ENCODE data around the gene PI16. TPM values are rescaled to one million over a fixed set of nuclear protein-coding genes. Genes with fewer than 3 reads are reported as not detected.

PI16 gene, protein sequence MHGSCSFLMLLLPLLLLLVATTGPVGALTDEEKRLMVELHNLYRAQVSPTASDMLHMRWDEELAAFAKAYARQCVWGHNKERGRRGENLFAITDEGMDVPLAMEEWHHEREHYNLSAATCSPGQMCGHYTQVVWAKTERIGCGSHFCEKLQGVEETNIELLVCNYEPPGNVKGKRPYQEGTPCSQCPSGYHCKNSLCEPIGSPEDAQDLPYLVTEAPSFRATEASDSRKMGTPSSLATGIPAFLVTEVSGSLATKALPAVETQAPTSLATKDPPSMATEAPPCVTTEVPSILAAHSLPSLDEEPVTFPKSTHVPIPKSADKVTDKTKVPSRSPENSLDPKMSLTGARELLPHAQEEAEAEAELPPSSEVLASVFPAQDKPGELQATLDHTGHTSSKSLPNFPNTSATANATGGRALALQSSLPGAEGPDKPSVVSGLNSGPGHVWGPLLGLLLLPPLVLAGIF
- polyA plus RNA-seq, result 1 to 10 TPM; 1.9 to 2.7 TPM

- no peaks in the 10 kb centered on the region for H3K36me3 ChIP-seq (ENCODE audit: control insufficient read depth in 2 of 2, insufficient read depth in 2 of 2, low read length in 1 of 2)
- no peaks in the 10 kb centered on the region for H3K9me3 ChIP-seq (ENCODE audit: control insufficient read depth in 2 of 2, insufficient read depth in 1 of 2, low read depth in 1 of 2, low read length in 1 of 2)
- peaks cover 0 to 2% of the 10 kb centered on the region in 2 donors for H3K4me1 ChIP-seq (ENCODE audit: control insufficient read depth in 2 of 2, insufficient read depth in 2 of 2, low read length in 1 of 2)
- H3K4me3 ChIP-seq (ENCODE audit: low read depth in 1 of 2, low read length in 2 of 2), result no peak within 1 kb of the TSS
- H3K27me3 ChIP-seq (ENCODE audit: control insufficient read depth in 1 of 2, insufficient read depth in 2 of 2, low read length in 2 of 2), result no peaks in the 10 kb centered on the region
- no peak within 1 kb of the TSS for H3K27ac ChIP-seq (ENCODE audit: low read depth in 2 of 2, low read length in 1 of 2)
- WGBS, 2 donors, result 74 to 78% methylated on average over 14 of the region's 14 CpGs
These were observed at the start of gene PI16 for GRCh38 chr6:36954262-36954931. Gene PI16 (plus strand): TSS chr6:36954738. CDS start chr6:36954761, 23 bp downstream.

GRCh38 chr6:36904851-36905393 lies 49.6 kb upstream of the PI16 start:
- 89 to 92% methylated on average over 5 of the region's 5 CpGs for WGBS, 2 donors
- Histone ChIP-seq H3K27ac (ENCODE audit: low read depth in 2 of 2, low read length in 1 of 2) (no peak overlapping the region), H3K27me3 (ENCODE audit: control insufficient read depth in 1 of 2, insufficient read depth in 2 of 2, low read length in 2 of 2) (no peaks in the 10 kb centered on the region), H3K36me3 (ENCODE audit: control insufficient read depth in 2 of 2, insufficient read depth in 2 of 2, low read length in 1 of 2) (peaks cover 2% of the 10 kb centered on the region in 2 donors), H3K9me3 (ENCODE audit: control insufficient read depth in 2 of 2, insufficient read depth in 1 of 2, low read depth in 1 of 2, low read length in 1 of 2) (no peaks in the 10 kb centered on the region), H3K4me3 (ENCODE audit: low read depth in 1 of 2, low read length in 2 of 2) (no peak overlapping the region), H3K4me1 (ENCODE audit: control insufficient read depth in 2 of 2, insufficient read depth in 2 of 2, low read length in 1 of 2) (peaks cover 0 to 2% of the 10 kb centered on the region in 2 donors)

DNA sequence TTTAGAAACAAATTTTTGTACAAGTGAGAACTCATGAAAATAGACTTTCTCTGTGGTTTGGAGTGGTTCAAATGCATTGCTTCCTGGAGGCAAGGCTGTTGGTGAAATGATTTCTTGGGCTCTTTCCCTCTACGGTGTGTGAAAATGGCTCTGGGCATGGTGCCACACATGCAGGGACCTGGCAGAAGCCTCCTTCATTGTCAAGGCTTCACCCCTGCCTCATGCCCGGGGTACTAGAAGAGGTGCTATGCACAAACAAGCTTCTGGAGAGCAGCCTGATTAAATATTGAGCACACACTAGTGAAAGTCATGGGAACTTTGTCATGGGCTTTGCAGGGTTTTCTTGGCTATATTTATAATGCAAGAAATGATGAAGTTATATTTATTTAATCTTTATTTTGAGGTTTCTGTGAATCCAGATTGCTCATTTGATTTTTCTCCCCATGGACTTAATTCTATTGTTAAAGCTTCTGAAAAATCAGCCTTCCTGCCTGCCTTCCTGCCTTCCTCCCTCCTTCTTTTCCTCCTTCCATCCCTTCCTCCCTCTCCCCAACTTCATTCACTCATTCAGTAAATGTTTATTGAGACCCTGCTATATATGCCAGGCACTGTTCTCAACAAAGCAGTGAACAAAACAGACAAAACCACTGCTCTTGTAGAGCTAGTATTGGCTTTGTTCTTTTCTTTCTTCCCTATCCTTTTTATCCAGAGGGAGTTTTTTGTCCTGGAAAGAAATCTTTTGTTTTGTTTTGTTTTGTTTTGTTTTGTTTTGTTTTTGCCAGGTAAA lies 47.8 kb upstream of the PI16 start:
- H3K36me3 ChIP-seq (ENCODE audit: control insufficient read depth in 2 of 2, insufficient read depth in 2 of 2, low read length in 1 of 2), result peaks cover 2% of the 10 kb centered on the region in 2 donors

DNA sequence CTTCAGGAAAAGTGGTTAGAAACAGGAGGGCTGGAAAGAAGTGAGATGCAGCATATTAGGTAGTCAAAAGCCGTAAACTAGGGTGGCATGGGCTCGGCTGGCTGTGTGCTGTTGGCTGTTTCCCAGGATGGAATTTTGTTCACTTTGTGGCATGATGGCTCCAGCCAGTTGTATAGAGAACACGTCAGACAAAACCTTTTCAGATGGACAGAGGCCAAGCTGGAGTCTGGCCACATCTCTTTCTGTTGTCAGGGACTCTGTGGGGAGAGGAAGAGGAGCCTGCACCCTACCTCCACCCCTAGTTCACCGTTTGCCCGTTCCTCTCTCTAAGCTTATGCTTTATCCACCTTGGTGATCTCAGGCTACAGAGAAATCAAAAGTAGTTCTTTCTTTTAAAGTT lies 46.8 kb upstream of the PI16 start:
- 32 to 33% methylated on average over 5 of the region's 5 CpGs for WGBS, 2 donors
- Histone ChIP-seq H3K9me3 (ENCODE audit: control insufficient read depth in 2 of 2, insufficient read depth in 1 of 2, low read depth in 1 of 2, low read length in 1 of 2) (no peaks in the 10 kb centered on the region), H3K27ac (ENCODE audit: low read depth in 2 of 2, low read length in 1 of 2) (peak overlapping the region; percentile 4 to 67), H3K27me3 (ENCODE audit: control insufficient read depth in 1 of 2, insufficient read depth in 2 of 2, low read length in 2 of 2) (no peaks in the 10 kb centered on the region), H3K4me3 (ENCODE audit: low read depth in 1 of 2, low read length in 2 of 2) (no peak overlapping the region), H3K4me1 (ENCODE audit: control insufficient read depth in 2 of 2, insufficient read depth in 2 of 2, low read length in 1 of 2) (peaks cover 0 to 2% of the 10 kb centered on the region in 2 donors), H3K36me3 (ENCODE audit: control insufficient read depth in 2 of 2, insufficient read depth in 2 of 2, low read length in 1 of 2) (peaks cover 2% of the 10 kb centered on the region in 2 donors)

More for the DNA sequence above, 47.8 kb upstream of the PI16 start:
- no peaks in the 10 kb centered on the region for H3K27me3 ChIP-seq (ENCODE audit: control insufficient read depth in 1 of 2, insufficient read depth in 2 of 2, low read length in 2 of 2)
- 12 to 15% methylated on average over 2 of the region's 2 CpGs for WGBS, 2 donors
- no peak overlapping the region for H3K27ac ChIP-seq (ENCODE audit: low read depth in 2 of 2, low read length in 1 of 2)
- H3K4me1 ChIP-seq (ENCODE audit: control insufficient read depth in 2 of 2, insufficient read depth in 2 of 2, low read length in 1 of 2), result peaks cover 0 to 2% of the 10 kb centered on the region in 2 donors
- H3K9me3 ChIP-seq (ENCODE audit: control insufficient read depth in 2 of 2, insufficient read depth in 1 of 2, low read depth in 1 of 2, low read length in 1 of 2), result no peaks in the 10 kb centered on the region
- no peak overlapping the region for H3K4me3 ChIP-seq (ENCODE audit: low read depth in 1 of 2, low read length in 2 of 2)

- H3K36me3 ChIP-seq (ENCODE audit: control insufficient read depth in 2 of 2, insufficient read depth in 2 of 2, low read length in 1 of 2), result peaks cover 6% of the 10 kb centered on the region in 2 donors
- no peaks in the 10 kb centered on the region for H3K9me3 ChIP-seq (ENCODE audit: control insufficient read depth in 2 of 2, insufficient read depth in 1 of 2, low read depth in 1 of 2, low read length in 1 of 2)
- no peak overlapping the region for H3K27ac ChIP-seq (ENCODE audit: low read depth in 2 of 2, low read length in 1 of 2)
- 78 to 86% methylated on average over 2 of the region's 2 CpGs for WGBS, 2 donors
- H3K4me3 ChIP-seq (ENCODE audit: low read depth in 1 of 2, low read length in 2 of 2), result no peak overlapping the region
- no peaks in the 10 kb centered on the region for H3K27me3 ChIP-seq (ENCODE audit: control insufficient read depth in 1 of 2, insufficient read depth in 2 of 2, low read length in 2 of 2)
- peaks cover 0 to 4% of the 10 kb centered on the region in 2 donors for H3K4me1 ChIP-seq (ENCODE audit: control insufficient read depth in 2 of 2, insufficient read depth in 2 of 2, low read length in 1 of 2)
These were observed 45.8 kb upstream of the PI16 start for GRCh38 chr6:36908747-36909146.

GRCh38 chr6:36912030-36912454 lies 42.5 kb upstream of the PI16 start:
- WGBS, 2 donors, result 45 to 47% methylated on average over 4 of the region's 4 CpGs
- no peak overlapping the region for H3K4me3 ChIP-seq (ENCODE audit: low read depth in 1 of 2, low read length in 2 of 2)
- peaks cover 4 to 11% of the 10 kb centered on the region in 2 donors for H3K36me3 ChIP-seq (ENCODE audit: control insufficient read depth in 2 of 2, insufficient read depth in 2 of 2, low read length in 1 of 2)
- H3K9me3 ChIP-seq (ENCODE audit: control insufficient read depth in 2 of 2, insufficient read depth in 1 of 2, low read depth in 1 of 2, low read length in 1 of 2), result no peaks in the 10 kb centered on the region
- H3K27ac ChIP-seq (ENCODE audit: low read depth in 2 of 2, low read length in 1 of 2), result peak overlapping the region in 1 of 2 donors; percentile 47
- no peaks in the 10 kb centered on the region for H3K27me3 ChIP-seq (ENCODE audit: control insufficient read depth in 1 of 2, insufficient read depth in 2 of 2, low read length in 2 of 2)
- H3K4me1 ChIP-seq (ENCODE audit: control insufficient read depth in 2 of 2, insufficient read depth in 2 of 2, low read length in 1 of 2), result peaks cover 0 to 2% of the 10 kb centered on the region in 2 donors

- Histone ChIP-seq H3K27ac (ENCODE audit: low read depth in 2 of 2, low read length in 1 of 2) (peak overlapping the region; percentile 24 to 47), H3K4me1 (ENCODE audit: control insufficient read depth in 2 of 2, insufficient read depth in 2 of 2, low read length in 1 of 2) (peaks cover 0 to 2% of the 10 kb centered on the region in 2 donors), H3K9me3 (ENCODE audit: control insufficient read depth in 2 of 2, insufficient read depth in 1 of 2, low read depth in 1 of 2, low read length in 1 of 2) (no peaks in the 10 kb centered on the region), H3K4me3 (ENCODE audit: low read depth in 1 of 2, low read length in 2 of 2) (no peak overlapping the region), H3K36me3 (ENCODE audit: control insufficient read depth in 2 of 2, insufficient read depth in 2 of 2, low read length in 1 of 2) (peaks cover 4 to 11% of the 10 kb centered on the region in 2 donors), H3K27me3 (ENCODE audit: control insufficient read depth in 1 of 2, insufficient read depth in 2 of 2, low read length in 2 of 2) (no peaks in the 10 kb centered on the region)
- WGBS, 2 donors, result 36 to 42% methylated on average over 8 of the region's 8 CpGs
These were observed 42.0 kb upstream of the PI16 start for GRCh38 chr6:36912586-36912985.

DNA sequence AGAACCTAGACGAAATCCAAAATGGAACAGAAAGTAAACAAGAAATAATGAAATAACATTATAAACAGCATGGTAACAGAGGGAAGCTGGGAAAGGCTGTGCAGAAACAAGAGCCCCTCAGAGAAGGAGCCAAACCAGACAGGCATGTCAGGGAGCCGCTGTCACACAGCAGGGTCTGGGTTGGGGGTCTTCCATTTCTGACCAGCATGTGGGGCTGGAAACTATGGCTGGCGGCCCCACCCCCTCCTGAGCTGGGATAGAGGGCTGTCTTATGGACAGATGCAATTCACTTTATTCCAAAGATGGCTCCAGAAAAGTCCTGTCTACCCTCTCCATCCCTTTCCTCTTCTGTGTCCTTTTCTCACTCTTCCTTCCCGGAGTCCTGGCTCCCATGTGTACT lies 41.5 kb upstream of the PI16 start:
- Histone ChIP-seq H3K27me3 (ENCODE audit: control insufficient read depth in 1 of 2, insufficient read depth in 2 of 2, low read length in 2 of 2) (no peaks in the 10 kb centered on the region), H3K9me3 (ENCODE audit: control insufficient read depth in 2 of 2, insufficient read depth in 1 of 2, low read depth in 1 of 2, low read length in 1 of 2) (no peaks in the 10 kb centered on the region), H3K27ac (ENCODE audit: low read depth in 2 of 2, low read length in 1 of 2) (peak overlapping the region in 1 of 2 donors; percentile 62), H3K4me1 (ENCODE audit: control insufficient read depth in 2 of 2, insufficient read depth in 2 of 2, low read length in 1 of 2) (peaks cover 0 to 2% of the 10 kb centered on the region in 2 donors), H3K36me3 (ENCODE audit: control insufficient read depth in 2 of 2, insufficient read depth in 2 of 2, low read length in 1 of 2) (peaks cover 4 to 10% of the 10 kb centered on the region in 2 donors), H3K4me3 (ENCODE audit: low read depth in 1 of 2, low read length in 2 of 2) (no peak overlapping the region)
- 76 to 82% methylated on average over 4 of the region's 4 CpGs for WGBS, 2 donors

Data from esophagus (tissue), 2 donors.